ENCODE measurements around the gene DICER1.

DNA sequence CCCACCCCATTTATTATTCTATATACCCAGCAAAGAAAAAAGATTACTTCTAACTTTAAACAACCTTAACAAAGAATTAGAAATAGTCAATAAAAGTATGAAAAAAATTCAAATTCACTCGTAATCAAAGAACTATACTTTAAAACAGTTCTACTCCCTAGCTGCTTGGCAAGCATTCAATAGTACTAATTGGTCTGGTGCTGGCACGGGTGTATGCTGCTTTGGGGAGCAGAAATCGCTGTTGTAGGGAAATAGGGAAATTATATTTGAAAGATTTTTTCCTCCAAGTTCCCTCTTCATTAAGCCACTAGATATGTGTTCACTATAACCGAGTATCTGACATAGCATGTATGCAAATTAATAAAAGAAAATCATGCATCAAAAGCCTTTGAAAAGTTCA is 65.7 kb downstream of the DICER1 start:
- TF ChIP-seq CTCF (IDR thresholded peaks at IDR 0.05) (no peak), EZH2 (IDR thresholded peaks at IDR 0.05) (no peak), EZH2phosphoT487 (IDR thresholded peaks at IDR 0.05) (no peak)

Data from neural progenitor cell (in vitro differentiated cells).